ENCODE measurements around the gene CYBC1.
"Not testable (repeated sequence)": the region's sequence is repeated elsewhere in the genome, so short reads cannot be mapped to it uniquely, and the experiment has no call there.

CYBC1 gene

DNA sequence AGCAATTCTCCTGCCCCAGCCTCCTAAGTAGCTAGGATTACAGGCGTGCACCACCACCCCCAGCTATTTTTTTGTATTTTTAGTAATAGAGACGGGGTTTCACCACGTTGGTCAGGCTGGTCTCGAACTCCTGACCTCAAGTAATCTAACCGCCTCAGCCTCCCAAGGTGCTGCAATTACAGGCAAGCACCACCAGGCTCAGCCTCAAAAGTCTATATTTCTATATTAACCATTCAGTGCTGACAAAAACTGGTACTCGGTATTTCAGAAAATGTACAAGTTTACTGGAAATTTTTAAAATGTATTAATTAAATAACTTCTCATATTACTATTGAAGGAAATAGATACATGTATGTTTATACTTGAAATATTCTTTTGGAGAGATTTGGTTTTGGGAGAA is 33.8 kb downstream of the CYBC1 start:
- in situ Hi-C loops (cut with MboI; ENCODE audit: low pct_unique_long_range_greater_than_20kb, low sequenced_read_pairs): loop anchor here (10.0 kb wide), 1 partner anchor 62 kb away; the partner anchor contains the start of gene TEX19
- peak; percentile 28 for DNase-seq

DNA sequence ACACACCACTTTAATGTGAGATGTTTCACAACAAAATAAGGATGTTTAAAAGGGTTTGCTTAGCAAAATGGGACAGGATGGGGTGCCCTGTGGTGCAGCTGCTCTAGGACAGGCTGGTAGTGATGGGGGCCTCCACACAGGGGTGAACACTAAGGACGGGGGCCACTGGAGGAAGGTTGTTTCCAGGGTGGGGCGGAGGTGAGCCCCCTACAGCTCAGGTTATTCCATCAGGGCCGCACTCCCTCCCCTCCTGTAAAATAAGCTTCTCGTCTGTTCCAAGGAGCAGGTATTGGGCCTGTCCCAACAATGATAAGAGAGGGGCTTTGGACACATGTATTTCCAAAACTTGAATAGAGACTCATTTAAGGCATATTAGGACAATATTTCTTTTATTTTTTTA is 34.3 kb downstream of the CYBC1 start:
- in situ Hi-C loops (cut with MboI; ENCODE audit: low pct_unique_long_range_greater_than_20kb, low sequenced_read_pairs): loop anchor here (10.0 kb wide), 1 partner anchor 61 kb away; the partner anchor contains the start of gene TEX19
- no peak for DNase-seq

GRCh38 chr17:82415786-82416185 is 34.8 kb downstream of the CYBC1 start:
- DNase-seq: no peak
- in situ Hi-C loops (cut with MboI; ENCODE audit: low pct_unique_long_range_greater_than_20kb, low sequenced_read_pairs): loop anchor here (10.0 kb wide), 1 partner anchor 61 kb away; the partner anchor contains the start of gene TEX19

DNA sequence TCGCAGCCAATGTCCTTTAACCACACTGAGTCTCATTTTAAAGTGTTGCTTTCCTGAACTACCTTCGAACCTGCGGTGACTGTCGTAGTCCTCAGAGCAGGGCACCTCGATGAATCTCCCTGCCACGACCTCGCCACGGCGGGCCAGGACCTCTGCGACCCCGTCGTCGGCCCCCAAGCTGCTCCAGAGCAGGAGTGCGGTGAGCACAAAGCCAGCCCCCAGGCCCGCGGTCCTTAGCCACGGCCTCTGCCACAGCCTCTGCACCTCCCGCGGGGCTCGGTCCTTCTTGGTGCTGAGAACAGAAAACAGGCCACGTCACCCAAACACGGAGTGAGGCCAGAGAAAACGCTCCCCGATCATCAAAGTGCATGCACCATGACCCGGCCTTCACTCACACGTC is 35.2 kb downstream of the CYBC1 start:
- in situ Hi-C loops (cut with MboI; ENCODE audit: low pct_unique_long_range_greater_than_20kb, low sequenced_read_pairs): loop anchor here (10.0 kb wide), 1 partner anchor 61 kb away; the partner anchor contains the start of gene TEX19
- DNase-seq: no peak

DNA sequence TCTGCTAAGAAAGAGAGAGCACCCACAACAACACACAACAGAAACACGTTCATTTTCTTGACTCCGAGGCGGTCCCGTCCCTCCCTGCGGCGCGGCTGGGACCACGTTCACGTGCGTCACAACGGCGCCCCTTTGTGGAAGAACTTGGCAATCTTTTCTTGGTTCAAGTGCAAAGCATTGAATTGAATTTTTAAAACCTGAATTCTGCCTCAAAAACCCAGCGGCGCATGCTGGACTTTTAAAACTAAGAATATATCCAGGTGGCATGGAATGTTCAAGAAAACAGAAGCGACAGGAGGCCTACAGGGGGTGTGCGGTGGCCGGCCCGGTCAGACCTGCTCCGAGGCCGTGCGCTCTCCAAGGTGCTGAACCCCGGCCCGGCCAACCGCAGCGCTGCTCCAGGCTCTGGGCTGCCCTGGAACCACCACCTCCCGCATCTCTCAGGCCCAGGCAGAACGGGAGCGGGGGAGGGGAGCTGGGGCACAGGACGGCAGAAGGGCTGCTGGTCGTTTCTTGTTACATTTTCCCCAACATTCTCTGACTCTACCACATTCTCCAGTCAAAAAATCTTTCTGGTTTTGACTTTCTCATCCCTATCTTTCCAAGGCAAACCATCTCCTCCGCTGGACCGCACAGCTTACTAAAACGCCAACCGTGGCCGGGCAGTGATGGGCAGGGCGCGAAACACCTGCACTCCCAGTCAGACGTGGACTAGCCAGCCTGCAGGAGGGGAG is 35.8 kb downstream of the CYBC1 start:
- DNase-seq: peak; percentile 80
- in situ Hi-C loops (cut with MboI; ENCODE audit: low pct_unique_long_range_greater_than_20kb, low sequenced_read_pairs): loop anchor here (10.0 kb wide), 1 partner anchor 60 kb away; the partner anchor contains the start of gene TEX19

DNA sequence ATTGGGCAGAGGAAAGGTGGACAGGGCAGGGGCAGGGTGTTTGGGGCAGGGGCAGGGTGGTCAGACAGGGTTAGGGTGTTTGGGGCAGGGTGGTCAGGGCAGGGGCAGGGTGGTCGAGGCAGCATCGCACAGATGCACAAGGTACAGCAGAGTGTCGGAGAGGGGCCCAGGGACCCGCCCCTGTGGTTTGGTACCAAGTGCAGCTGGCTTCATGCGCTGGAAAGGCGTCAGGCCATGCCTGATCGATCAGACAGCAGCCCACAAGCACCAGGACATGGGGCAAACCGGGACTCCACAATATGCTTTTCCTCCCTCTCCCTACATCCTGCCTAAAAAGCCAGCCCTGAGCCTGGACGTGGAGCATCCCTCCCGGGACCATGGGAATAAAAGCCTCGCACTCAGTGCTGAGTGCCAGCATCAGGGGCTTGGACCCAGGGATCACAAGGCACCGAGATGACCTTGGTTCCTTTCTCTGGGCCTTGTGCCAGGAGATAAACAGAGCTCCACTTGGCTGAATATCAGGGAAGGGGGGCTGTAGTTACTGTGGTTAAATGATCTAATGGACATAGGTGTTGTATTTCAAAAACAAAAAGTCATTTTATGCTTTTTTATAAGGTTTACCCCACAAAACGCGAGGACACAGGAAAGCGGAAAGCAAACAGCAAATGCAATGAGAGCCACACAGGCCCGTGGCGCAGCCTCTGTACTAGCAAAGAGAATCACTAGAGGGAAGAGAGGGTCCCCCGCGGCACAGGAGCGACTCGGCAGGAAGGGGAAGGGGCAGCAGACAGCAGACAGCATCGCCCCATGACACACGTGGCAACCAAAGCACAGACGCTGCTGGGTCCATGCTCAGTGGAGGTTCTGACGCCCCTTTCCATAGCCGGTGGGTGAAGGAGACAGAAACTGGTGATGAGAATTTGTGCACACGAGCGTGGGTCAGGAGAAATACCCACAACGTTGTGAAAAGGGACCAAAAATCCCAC is 37.7 kb downstream of the CYBC1 start:
- DNase-seq: no peak
- in situ Hi-C loops (cut with MboI; ENCODE audit: low pct_unique_long_range_greater_than_20kb, low sequenced_read_pairs): loop anchor here (10.0 kb wide), 1 partner anchor 58 kb away; the partner anchor contains the start of gene TEX19

DNA sequence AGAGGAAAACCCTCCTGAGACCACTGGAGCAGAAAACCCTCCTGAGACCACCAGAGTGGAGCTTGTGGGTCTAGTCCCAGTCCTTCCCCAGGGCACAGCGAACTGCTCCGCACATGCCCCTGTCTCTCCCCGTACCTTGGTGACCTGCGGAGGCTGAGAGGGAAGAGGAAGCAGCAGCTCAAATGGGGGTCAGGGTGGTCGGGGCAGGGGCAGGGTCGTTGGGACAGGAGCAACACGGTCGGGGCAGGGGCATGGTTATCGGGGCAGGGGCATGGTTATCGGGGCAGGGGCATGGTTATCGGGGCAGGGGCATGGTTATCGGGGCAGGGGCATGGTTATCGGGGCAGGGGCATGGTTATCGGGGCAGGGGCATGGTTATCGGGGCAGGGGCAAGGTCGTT is 38.5 kb downstream of the CYBC1 start:
- in situ Hi-C loops (cut with MboI; ENCODE audit: low pct_unique_long_range_greater_than_20kb, low sequenced_read_pairs): loop anchor here (10.0 kb wide), 1 partner anchor 57 kb away; the partner anchor contains the start of gene TEX19
- DNase-seq: not testable (repeated sequence)

- in situ Hi-C loops (cut with MboI; ENCODE audit: low pct_unique_long_range_greater_than_20kb, low sequenced_read_pairs): loop anchor here (10.0 kb wide), 1 partner anchor 57 kb away; the partner anchor contains the start of gene TEX19
- no peak for DNase-seq
Measured at GRCh38 chr17:82411396-82412053, 39.0 kb downstream of the CYBC1 start.

GRCh38 chr17:82410014-82410716 is 40.4 kb downstream of the CYBC1 start:
- in situ Hi-C loops (cut with MboI; ENCODE audit: low pct_unique_long_range_greater_than_20kb, low sequenced_read_pairs): loop anchor here (10.0 kb wide), 1 partner anchor 55 kb away; the partner anchor contains the start of gene TEX19
- no peak for DNase-seq

DNA sequence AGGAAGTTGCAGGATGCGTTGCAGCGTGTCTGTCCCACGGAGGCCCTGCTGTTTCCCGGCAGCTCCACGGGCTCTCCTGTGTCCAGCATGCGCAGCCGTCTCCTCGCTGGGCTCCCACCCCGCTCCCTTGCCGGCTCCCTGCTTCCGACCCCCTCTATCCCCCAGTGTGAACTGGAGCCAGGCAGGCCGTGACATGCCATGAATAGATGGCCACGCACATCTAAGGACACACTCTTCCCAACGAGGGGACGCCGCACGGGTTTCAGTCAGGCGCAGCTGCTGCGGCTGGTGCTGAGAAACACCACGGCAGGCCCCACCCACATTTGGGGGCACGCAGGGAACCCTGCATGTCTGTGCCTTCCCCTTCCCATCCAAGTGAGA is 41.6 kb downstream of the CYBC1 start:
- in situ Hi-C loops (cut with MboI; ENCODE audit: low pct_unique_long_range_greater_than_20kb, low sequenced_read_pairs): no loop called here
- no peak for DNase-seq

GRCh38 chr17:82408288-82408937 is 42.1 kb downstream of the CYBC1 start:
- no peak for DNase-seq
- in situ Hi-C loops (cut with MboI; ENCODE audit: low pct_unique_long_range_greater_than_20kb, low sequenced_read_pairs): no loop called here

GRCh38 chr17:82407255-82407654 is 43.3 kb downstream of the CYBC1 start:
- in situ Hi-C loops (cut with MboI; ENCODE audit: low pct_unique_long_range_greater_than_20kb, low sequenced_read_pairs): no loop called here
- DNase-seq: no peak

DNA sequence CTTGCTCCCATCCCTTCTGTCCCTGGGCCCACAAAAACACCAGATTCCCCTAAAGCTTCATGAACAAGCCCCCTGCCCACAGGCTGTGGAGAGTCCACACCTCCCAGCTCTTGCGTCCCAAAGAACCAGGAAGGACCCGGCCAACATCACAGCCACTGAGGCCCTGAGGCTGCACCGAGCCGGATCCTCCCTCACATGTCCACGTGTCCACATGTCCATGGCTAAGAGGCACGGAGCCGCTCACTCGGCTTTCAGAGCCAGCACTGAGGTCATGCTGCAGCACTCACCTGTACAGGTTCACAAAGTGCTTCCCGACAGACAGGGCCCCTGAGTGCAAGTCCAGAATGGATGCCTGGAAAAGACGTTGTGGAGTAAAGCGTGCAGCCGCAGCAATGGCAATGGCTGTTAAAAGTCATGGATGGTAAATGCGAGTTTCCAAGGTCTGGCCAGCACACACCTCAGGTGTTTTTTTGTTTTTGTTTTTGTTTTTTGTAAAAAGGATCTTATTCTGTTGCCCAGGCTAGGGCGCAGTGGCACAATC is 44.4 kb downstream of the CYBC1 start:
- in situ Hi-C loops (cut with MboI; ENCODE audit: low pct_unique_long_range_greater_than_20kb, low sequenced_read_pairs): no loop called here
- DNase-seq: no peak

- in situ Hi-C loops (cut with MboI; ENCODE audit: low pct_unique_long_range_greater_than_20kb, low sequenced_read_pairs): no loop called here
- no peak for DNase-seq
Measured at GRCh38 chr17:82405051-82405450, 45.5 kb downstream of the CYBC1 start.

DNA sequence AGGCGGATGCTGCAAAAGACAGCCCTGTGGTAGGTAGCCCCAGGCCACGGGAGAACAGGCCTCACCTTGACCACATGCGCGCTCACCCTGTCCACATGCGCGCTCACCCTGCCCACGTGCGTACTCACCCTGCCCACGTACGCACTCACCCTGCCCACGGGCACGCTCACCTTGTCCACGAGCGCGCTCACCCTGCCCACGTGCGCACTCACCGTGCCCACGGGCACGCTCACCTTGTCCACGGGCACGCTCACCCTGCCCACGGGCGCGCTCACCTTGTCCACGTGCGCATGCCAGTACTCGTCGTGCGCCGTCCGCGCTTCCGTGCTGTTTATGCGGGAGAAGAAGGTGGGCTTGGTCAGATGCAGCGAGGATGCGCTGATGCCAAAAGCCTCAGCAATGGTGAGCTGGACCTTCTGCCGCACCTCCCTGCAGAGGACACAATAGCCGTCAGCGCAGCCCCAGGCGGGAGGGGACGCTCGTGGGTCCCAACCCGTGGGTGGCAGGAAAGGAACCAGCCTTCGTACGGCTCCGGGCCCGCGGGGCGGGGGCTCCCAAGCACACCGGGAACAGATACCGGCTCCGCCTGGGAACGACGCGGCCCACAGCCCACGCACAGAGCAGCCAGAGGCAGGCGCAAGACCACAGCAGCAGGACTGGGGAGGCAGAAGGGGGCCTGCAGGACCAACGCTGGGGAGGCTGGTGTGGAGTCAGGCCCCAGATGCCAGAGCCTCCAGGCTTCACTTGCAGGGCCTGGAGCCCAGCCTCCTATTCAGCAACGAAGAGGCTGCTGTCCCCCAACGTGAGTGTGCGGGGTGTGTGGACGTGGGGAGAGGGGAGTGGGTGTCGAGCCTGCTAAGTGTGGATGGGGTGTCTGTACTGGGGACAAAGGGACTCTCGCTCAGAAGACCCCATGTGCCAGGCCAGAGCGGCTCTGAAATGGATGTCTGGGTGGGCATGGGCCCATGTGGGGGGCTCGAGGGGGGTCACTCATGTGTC is 46.6 kb downstream of the CYBC1 start:
- DNase-seq: no peak
- in situ Hi-C loops (cut with MboI; ENCODE audit: low pct_unique_long_range_greater_than_20kb, low sequenced_read_pairs): no loop called here

- in situ Hi-C loops (cut with MboI; ENCODE audit: low pct_unique_long_range_greater_than_20kb, low sequenced_read_pairs): no loop called here
- no peak for DNase-seq
Measured at GRCh38 chr17:82402865-82403264, 47.7 kb downstream of the CYBC1 start.

DNA sequence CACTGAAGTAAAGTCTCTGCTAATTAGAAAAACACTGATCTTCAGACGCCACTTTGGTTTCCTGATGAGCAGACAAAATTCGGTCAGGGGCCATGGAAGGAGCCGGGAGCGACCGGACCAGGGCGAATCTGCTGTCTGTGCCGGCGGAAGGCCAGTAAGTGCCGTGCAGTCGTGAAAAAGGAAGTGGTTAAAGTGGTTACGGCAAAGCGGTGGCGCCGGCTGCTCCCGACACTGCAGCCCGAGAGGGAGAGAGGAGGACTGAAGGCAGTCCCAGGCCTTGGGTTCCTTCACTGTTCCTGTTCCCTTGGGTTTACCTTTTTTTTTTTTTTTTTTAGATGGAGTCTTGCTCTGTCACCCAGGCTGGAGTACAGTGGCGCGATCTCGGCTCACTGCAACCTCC is 49.7 kb downstream of the CYBC1 start:
- in situ Hi-C loops (cut with MboI; ENCODE audit: low pct_unique_long_range_greater_than_20kb, low sequenced_read_pairs): no loop called here
- DNase-seq: peak; percentile 94

Data from KBM-7 (cell line).